Neural crest cell (in vitro differentiated cells): ENCODE data around the gene LHFPL3. TPM values are rescaled to one million over a fixed set of nuclear protein-coding genes. Genes with fewer than 3 reads are reported as not detected.

ENCODE experiments used
- DNase-seq: peaks from one replicate; pipeline ENCODE4 v3.0.0; 2021; ENCODE audit warnings: low read depth, mixed read lengths, low spot score
- H3K27ac Mint-ChIP-seq: one replicate; pipeline ENCODE4 v1.8.0; 2021; ENCODE audit warnings: mild to moderate bottlenecking, mixed read lengths; ENCODE audit not compliant: unreplicated experiment
- H3K27me3 Mint-ChIP-seq: 2 replicates; pipeline ENCODE4 v1.8.0; 2021; ENCODE audit warnings: low read depth, mild to moderate bottlenecking, mixed read lengths
- H3K36me3 Mint-ChIP-seq: 2 replicates; pipeline ENCODE4 v1.8.0; 2021; ENCODE audit warnings: low read depth, mild to moderate bottlenecking, mixed read lengths
- H3K4me1 Mint-ChIP-seq: 2 replicates; pipeline ENCODE4 v1.8.0; 2021; ENCODE audit warnings: mixed read lengths
- H3K4me3 Mint-ChIP-seq: one replicate; pipeline ENCODE4 v1.8.0; 2021; ENCODE audit warnings: mild to moderate bottlenecking, mixed read lengths
- H3K9me3 Mint-ChIP-seq: 2 replicates; pipeline ENCODE4 v1.8.0; 2021; ENCODE audit warnings: mixed read lengths
- total RNA-seq: library from RNA; stranded (reverse); gene quantifications from 2 replicates; pipeline ENCODE4 v1.2.1, GENCODE V29; 2021
- TF ChIP-seq, protein P1 (sequence below): fragments of 200-600 bp; sonication (generic); conservative IDR thresholded peaks from 2 replicates; pipeline ENCODE4 v1.5.0; 2021; ENCODE audit warnings: antibody characterized with exemption, mild to moderate bottlenecking

LHFPL3 gene
- total RNA-seq, 1 donor from 2014 or later = not detected

DNA sequence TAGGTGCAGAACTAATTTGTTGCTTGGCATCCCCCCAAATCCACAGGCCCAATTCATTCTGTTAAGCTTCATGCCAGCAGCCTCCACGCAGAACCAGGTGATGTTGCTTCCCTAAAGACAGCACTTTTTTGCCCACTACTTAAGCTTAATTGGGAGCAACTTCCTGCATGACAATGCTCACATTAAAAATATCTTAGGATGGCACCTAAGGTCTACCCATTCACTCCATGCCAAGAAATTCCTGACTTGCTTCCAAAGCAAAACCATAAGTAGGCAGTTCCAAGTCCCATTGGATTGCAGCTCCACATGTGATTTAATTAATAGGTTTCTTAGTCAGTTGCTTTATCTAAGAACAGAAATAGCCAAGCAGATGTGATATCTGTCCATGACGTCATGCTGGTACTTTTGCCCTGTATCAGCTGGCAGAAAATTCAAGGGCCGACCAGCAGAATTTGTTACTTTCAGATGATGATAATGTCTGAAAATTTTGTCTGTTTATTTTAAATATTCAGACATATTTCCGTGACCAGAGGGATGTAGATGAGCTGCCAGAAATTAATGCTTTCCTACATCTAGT is 325.5 kb downstream of the LHFPL3 start:
- no peak overlapping the region for H3K4me3 Mint-ChIP-seq
- H3K4me1 Mint-ChIP-seq = no peaks in the 10 kb centered on the region
- no peak overlapping the region for H3K27ac Mint-ChIP-seq
- H3K36me3 Mint-ChIP-seq = no peaks in the 10 kb centered on the region
- H3K27me3 Mint-ChIP-seq = peaks cover 6% of the 10 kb centered on the region
- no peak for DNase-seq
- TF ChIP-seq, protein P1, sequence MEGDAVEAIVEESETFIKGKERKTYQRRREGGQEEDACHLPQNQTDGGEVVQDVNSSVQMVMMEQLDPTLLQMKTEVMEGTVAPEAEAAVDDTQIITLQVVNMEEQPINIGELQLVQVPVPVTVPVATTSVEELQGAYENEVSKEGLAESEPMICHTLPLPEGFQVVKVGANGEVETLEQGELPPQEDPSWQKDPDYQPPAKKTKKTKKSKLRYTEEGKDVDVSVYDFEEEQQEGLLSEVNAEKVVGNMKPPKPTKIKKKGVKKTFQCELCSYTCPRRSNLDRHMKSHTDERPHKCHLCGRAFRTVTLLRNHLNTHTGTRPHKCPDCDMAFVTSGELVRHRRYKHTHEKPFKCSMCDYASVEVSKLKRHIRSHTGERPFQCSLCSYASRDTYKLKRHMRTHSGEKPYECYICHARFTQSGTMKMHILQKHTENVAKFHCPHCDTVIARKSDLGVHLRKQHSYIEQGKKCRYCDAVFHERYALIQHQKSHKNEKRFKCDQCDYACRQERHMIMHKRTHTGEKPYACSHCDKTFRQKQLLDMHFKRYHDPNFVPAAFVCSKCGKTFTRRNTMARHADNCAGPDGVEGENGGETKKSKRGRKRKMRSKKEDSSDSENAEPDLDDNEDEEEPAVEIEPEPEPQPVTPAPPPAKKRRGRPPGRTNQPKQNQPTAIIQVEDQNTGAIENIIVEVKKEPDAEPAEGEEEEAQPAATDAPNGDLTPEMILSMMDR = no peak
- H3K9me3 Mint-ChIP-seq = no peaks in the 10 kb centered on the region

DNA sequence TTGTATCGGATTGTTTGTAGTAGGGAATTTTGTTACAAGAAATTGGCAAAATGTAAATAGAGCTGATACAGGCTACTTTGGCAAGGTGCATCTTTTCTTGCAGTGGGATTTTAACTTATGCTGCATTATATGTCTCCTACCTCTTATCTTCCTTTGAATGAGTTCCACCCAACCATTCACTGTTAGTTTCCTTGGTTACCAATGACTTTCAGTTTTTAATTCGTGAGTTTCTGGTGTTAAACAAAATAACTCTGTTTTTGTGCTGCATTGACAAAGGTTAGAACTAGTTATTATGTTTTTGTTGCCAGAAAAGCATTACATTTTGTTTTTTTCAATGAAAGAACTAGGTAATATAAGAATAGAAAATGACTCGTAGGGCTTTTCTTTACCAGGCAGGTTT is 327.2 kb downstream of the LHFPL3 start:
- Mint-ChIP-seq H3K36me3 (no peaks in the 10 kb centered on the region), H3K4me3 (no peak overlapping the region), H3K27ac (no peak overlapping the region), H3K9me3 (no peaks in the 10 kb centered on the region), H3K4me1 (no peaks in the 10 kb centered on the region), H3K27me3 (peaks cover 6% of the 10 kb centered on the region)
- TF ChIP-seq, protein P1 = no peak
- no peak for DNase-seq

DNA sequence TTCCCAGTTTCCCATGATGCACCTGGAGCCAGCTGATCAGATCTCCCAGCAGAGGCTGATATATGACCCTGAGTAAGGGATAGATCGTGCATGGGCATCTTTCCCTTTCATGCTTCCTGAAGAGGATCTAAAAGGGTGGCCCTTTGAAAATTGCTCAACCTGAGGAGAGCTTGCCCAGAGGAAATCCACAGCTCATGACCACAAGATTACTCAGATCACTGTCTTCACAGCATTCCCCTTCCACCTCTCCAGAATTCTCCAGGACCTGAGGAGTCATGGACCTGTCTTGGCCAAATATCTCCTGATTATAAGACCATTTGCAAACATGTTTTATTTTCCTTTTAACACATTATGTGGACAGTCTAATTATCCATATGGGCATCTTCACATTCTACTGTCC is 328.1 kb downstream of the LHFPL3 start:
- no peak for DNase-seq
- Mint-ChIP-seq H3K9me3 (no peaks in the 10 kb centered on the region), H3K4me3 (no peak overlapping the region), H3K27me3 (peaks cover 6% of the 10 kb centered on the region), H3K4me1 (no peaks in the 10 kb centered on the region), H3K27ac (no peak overlapping the region), H3K36me3 (no peaks in the 10 kb centered on the region)
- TF ChIP-seq, protein P1 = no peak

DNA sequence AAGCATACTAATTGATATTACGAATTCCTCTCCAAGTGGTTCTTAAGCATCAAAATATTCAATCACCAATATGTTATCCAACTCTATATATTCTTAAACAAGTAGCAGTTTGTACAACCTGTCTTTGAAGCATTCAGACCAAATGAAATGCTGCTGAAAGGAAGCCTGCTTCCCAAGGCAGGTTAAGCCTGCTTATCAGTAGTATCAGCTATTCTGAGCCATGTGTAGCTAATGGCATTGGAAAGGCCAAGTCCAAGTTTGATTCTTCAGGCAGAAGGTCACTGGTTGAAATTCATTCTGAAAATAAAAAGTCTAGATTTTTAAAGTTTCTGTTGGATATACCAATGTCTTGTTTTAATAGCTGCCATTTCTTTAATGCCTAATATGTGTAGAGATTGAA is 328.7 kb downstream of the LHFPL3 start:
- Mint-ChIP-seq H3K36me3 (no peaks in the 10 kb centered on the region), H3K9me3 (no peaks in the 10 kb centered on the region), H3K4me1 (no peaks in the 10 kb centered on the region), H3K4me3 (no peak overlapping the region), H3K27me3 (peaks cover 6% of the 10 kb centered on the region), H3K27ac (no peak overlapping the region)
- DNase-seq = no peak
- TF ChIP-seq, protein P1 = no peak

DNA sequence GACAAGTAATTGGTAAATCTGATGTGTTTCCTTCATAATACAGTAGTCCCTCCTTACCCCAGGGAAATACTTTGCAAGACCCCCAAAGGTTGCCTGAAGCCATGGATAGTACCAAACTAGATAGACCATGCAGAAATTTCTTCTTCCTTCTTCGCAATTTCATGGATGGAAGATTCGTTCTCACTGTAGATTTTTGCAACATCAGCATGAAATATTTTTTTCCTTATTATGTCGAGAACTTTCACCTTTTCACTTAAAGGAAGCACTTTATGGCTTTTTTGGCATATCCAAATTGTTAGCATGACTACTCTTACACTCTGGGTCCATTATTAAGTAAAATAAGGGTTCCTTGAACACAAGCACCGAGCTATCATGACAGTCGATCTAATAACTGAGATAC is 333.2 kb downstream of the LHFPL3 start:
- Mint-ChIP-seq H3K9me3 (no peaks in the 10 kb centered on the region), H3K4me1 (no peaks in the 10 kb centered on the region), H3K27me3 (peaks cover 27% of the 10 kb centered on the region), H3K27ac (no peak overlapping the region), H3K4me3 (no peak overlapping the region), H3K36me3 (no peaks in the 10 kb centered on the region)
- TF ChIP-seq, protein P1 = no peak
- DNase-seq = no peak
